GM12878 (cell line): ENCODE results near the gene USP2.

Experiments used
- MXI1 ChIP-seq: fragments of 150-350 bp; IDR thresholded peaks from 2 replicates; pipeline ENCODE4 v1.6.1; 2011; ENCODE audit warnings: low read depth, mild to moderate bottlenecking, inconsistent platforms, low read length, improper control_type of control experiment
- RELA ChIP-seq: fragments of 450-650 bp; IDR thresholded peaks from 2 replicates; pipeline ENCODE4 v1.8.0; 2014; ENCODE audit warnings: borderline replicate concordance; ENCODE audit not compliant: partially characterized antibody
- YY1 ChIP-seq: IDR thresholded peaks from 2 replicates; pipeline ENCODE4 v1.6.1; 2011; ENCODE audit warnings: low read depth, mild to moderate bottlenecking, low read length
- ZZZ3 ChIP-seq: IDR thresholded peaks from 2 replicates; pipeline ENCODE4 v1.6.1; 2011; ENCODE audit warnings: low read depth; ENCODE audit not compliant: control insufficient read depth, insufficient read length
- TF ChIP-seq, protein P1 (sequence below), 3 experiments: IDR thresholded peaks in 2 of 3; conservative IDR thresholded peaks in 1 of 3; 2 replicates each; pipeline ENCODE4 v1.5.1; 2011; ENCODE audit warnings: low read depth in 3 of 3, low read length in 3 of 3, mild to moderate bottlenecking in 3 of 3, control low read depth in 2 of 3, moderate library complexity in 2 of 3, inconsistent platforms in 1 of 3, mixed read lengths in 1 of 3; ENCODE audit not compliant: control insufficient read depth in 2 of 3, insufficient read depth in 1 of 3; ENCODE audit errors: extremely low read depth in 1 of 3
- TF ChIP-seq, protein P2 (sequence below): fragments of 450-650 bp; IDR thresholded peaks from 2 replicates; pipeline ENCODE4 v1.6.1; 2017; ENCODE audit warnings: mild to moderate bottlenecking, moderate library complexity

GRCh38 chr11:119388103-119388502, 6.6 kb upstream of the USP2 start:
- TF ChIP-seq ZZZ3 (no peak), YY1 (no peak), RELA (no peak), MXI1 (no peak)
- TF ChIP-seq, protein P1, sequence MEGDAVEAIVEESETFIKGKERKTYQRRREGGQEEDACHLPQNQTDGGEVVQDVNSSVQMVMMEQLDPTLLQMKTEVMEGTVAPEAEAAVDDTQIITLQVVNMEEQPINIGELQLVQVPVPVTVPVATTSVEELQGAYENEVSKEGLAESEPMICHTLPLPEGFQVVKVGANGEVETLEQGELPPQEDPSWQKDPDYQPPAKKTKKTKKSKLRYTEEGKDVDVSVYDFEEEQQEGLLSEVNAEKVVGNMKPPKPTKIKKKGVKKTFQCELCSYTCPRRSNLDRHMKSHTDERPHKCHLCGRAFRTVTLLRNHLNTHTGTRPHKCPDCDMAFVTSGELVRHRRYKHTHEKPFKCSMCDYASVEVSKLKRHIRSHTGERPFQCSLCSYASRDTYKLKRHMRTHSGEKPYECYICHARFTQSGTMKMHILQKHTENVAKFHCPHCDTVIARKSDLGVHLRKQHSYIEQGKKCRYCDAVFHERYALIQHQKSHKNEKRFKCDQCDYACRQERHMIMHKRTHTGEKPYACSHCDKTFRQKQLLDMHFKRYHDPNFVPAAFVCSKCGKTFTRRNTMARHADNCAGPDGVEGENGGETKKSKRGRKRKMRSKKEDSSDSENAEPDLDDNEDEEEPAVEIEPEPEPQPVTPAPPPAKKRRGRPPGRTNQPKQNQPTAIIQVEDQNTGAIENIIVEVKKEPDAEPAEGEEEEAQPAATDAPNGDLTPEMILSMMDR (IDR thresholded peaks at IDR 0.05 in 2 of 3, conservative IDR thresholded peaks at IDR 0.05 in 1 of 3; ENCODE audit: control insufficient read depth in 2 of 3, extremely low read depth in 1 of 3, insufficient read depth in 1 of 3, low read depth in 3 of 3, low read length in 3 of 3) = no peak
- TF ChIP-seq, protein P2, sequence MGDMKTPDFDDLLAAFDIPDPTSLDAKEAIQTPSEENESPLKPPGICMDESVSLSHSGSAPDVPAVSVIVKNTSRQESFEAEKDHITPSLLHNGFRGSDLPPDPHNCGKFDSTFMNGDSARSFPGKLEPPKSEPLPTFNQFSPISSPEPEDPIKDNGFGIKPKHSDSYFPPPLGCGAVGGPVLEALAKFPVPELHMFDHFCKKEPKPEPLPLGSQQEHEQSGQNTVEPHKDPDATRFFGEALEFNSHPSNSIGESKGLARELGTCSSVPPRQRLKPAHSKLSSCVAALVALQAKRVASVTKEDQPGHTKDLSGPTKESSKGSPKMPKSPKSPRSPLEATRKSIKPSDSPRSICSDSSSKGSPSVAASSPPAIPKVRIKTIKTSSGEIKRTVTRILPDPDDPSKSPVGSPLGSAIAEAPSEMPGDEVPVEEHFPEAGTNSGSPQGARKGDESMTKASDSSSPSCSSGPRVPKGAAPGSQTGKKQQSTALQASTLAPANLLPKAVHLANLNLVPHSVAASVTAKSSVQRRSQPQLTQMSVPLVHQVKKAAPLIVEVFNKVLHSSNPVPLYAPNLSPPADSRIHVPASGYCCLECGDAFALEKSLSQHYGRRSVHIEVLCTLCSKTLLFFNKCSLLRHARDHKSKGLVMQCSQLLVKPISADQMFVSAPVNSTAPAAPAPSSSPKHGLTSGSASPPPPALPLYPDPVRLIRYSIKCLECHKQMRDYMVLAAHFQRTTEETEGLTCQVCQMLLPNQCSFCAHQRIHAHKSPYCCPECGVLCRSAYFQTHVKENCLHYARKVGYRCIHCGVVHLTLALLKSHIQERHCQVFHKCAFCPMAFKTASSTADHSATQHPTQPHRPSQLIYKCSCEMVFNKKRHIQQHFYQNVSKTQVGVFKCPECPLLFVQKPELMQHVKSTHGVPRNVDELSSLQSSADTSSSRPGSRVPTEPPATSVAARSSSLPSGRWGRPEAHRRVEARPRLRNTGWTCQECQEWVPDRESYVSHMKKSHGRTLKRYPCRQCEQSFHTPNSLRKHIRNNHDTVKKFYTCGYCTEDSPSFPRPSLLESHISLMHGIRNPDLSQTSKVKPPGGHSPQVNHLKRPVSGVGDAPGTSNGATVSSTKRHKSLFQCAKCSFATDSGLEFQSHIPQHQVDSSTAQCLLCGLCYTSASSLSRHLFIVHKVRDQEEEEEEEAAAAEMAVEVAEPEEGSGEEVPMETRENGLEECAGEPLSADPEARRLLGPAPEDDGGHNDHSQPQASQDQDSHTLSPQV = no peak
